T47D (cell line): ENCODE data around the gene PILRA.
"Not testable (repeated sequence)": the region's sequence is repeated elsewhere in the genome, so short reads cannot be mapped to it uniquely, and the experiment has no call there.

Source experiments
- DNase-seq, 2 experiments: peaks; one replicate each; pipeline versions ENCODE4 v3.0.0 to v3.0.0-alpha.2; 2011 to 2012; ENCODE audit warnings: low read depth in 1 of 2, low spot score in 1 of 2
- JUND ChIP-seq: IDR thresholded peaks from 2 replicates; pipeline ENCODE4 v1.6.1; 2012; ENCODE audit warnings: low read depth
- in situ Hi-C: cut with HindIII; loops from 2 replicates; pipeline ENCODE4 v1.10.0; 2016; ENCODE audit warnings: low sequenced_read_pairs, low pct_unique_long_range_greater_than_20kb

PILRA gene

DNA sequence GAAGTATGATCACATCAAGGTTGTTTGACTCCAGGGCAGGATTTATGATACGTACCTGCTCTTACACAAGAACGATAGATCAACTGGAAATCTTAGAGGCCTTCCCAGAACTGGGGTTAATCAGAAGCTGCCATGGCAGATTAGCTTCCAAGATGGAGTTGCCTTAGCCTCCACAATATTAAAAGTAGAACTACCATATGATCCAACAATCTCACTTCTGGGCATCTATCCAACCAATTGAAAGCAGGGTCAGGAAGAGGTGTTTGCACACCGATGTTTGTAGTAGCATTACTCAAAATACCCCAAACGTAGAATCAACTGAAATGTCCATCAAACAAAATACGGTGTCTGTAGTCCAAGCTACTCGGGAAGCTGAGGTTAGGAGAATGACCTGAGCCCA, 8.8 kb upstream of the PILRA start:
- in situ Hi-C loops = no loop called here
- no peak for DNase-seq
- TF ChIP-seq JUND = no peak

DNA sequence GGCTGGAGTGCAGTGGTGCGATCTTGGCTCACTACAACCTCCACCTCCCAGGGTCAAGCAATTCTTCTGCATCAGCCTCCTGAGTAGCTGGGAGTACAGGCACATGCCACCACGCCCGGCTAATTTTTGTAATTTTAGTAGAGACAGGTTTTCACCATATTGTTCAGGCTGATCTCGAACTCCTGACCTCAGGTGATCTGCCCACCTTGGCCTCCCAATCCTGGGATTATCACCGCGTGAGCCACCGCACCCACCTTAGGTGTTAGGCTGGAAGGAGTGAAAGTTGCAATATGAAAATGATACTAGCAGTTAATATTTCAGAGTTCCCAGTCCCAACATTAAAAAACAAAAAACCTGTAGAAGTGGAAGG, 7.3 kb upstream of the PILRA start:
- in situ Hi-C loops, DNase-seq: not testable (repeated sequence)

DNA sequence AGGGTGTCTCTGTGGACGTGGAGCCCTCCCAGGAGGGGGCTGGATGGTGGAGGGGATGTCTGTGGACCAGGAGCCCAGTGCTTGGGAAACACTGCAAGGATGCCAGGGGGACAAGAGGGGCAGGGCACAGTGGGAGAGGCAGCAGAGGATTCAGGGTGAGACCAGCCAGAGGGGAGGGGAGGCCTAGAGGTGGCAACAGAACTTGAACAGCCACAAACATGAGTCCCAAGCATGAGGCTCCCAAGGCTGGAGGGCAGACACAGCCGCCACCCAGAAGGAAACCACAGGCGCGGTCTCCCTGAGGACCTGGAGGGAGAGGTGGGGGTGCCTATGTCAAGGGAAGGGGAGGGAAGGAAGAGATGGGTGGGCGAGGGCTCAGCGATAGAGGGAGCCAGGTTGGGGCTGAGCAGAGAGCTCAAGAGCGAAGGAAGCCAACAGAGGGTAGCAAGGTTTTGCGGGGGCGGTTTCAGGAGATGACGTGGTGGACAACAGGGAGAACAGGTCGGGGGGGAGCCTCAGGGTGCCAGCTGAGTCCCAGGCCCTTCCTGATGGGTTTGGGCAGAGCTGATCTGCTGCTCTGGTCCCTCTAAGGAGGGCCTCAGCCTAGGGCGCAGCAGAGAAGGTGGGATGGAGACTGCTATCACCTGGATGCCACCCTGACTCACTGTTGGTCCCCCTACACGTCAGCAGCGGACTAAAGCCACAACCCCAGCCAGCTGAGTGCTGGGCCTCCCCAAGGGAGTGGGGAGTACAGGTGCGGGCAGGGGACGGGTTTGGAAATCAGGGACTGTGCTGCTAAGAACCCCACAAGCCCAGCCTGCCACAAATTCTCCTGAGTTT, 6.7 kb upstream of the PILRA start:
- in situ Hi-C loops = no loop called here
- no peak for TF ChIP-seq JUND
- DNase-seq = no peak

DNA sequence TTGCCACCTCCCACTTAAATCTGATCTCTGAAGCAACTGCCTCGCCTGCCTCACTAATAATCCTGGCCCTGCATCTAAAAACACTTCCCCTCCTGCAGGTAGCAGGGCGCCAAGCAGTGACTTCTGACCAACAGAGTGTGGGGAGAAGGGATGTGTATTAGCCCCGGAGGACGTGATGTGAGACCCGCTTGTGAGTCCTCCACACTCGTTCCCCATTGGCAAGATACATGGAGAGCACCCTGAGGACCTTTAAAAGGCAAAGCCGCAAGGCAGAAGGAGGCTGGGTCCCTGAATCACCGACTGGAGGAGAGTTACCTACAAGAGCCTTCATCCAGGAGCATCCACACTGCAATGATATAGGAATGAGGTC, 6.1 kb upstream of the PILRA start:
- in situ Hi-C loops = no loop called here
- no peak for DNase-seq
- TF ChIP-seq JUND = no peak

DNA sequence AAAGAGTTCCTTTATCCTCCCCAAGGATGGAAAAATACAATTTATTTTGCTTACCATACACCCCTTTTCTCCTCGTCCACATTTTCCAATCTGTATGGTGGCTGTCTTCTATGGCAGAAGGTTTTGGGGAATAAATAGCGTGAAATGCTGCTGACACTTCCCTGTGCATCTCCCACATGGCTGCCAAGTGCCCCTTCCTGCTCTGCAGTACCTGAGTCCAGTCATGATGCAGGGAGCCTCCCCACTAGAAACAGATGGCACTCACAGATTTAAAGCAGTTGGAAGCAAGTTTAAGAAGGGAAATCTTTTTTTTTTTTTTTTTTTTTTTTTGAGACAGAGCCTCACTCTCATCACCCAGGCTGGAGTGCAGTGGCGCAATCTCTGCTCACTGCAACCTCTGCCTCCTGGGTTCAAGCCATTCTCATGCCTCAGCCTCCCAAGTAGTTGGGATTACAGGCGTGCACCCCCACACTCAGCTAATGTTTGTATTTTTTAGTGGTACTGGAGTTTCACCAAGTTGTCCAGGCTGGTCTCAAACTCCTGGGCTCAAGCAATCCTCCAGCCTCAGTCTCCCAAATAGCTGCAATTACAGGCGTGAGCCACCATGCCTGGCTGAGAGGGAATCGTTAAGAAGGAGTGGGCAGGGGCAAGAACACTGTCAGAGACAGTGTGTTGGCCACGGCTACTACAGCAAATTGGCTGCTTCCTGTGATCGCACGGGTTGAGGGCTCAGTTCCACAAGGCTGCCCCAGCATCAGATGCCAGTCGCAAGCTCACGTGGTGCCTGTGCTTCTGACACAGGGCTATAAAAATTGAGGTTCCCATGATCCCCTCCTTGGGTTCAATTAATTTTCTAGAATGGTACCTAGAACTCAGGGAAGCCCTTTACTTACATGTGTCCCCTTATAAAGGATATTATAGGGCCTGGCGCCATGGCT, 5.3 kb upstream of the PILRA start:
- no peak for DNase-seq
- in situ Hi-C loops = no loop called here

DNA sequence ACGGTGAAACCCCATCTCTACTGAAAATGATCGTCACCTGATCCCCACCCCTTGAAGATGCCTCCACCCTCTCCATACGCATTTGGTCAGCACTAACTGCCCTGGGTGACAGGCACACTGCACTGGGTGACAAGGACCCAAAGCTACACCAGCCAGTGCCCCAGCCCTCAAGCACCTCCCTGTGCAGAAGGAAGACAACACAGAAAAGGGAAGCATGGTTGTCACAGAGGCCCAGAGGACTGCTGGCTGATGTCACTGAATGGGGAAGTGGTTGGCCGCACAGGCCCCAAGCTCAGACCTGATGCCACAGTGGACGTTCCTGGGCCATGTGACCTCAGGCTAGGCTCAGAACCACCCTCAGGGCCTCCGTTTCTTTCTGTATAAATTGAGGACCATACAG, 4.2 kb upstream of the PILRA start:
- in situ Hi-C loops = no loop called here
- TF ChIP-seq JUND = no peak
- DNase-seq = no peak

More for the DNA sequence above, 5.3 kb upstream of the PILRA start:
- TF ChIP-seq JUND = no peak

DNA sequence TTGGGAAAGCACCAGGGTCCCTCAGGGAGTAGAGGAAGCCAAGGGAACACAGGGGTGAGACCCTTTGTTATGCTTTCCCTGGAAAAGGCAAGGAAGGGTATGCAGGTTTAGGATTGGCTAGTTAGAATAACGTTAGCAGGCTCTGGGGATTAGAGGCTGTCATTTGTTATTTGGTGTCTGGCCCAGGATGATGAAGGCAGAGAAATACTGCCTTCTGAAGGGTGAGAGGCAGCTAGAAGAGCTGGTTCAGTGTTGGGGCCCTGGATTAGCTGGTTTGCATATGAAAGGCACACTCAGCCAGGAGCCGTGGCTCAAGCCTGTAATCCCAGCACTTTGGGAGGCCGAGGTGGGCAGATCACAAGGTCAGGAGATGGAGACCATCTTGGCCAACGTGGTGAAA, 3.0 kb upstream of the PILRA start:
- DNase-seq = no peak
- in situ Hi-C loops = no loop called here
- TF ChIP-seq JUND = no peak

DNA sequence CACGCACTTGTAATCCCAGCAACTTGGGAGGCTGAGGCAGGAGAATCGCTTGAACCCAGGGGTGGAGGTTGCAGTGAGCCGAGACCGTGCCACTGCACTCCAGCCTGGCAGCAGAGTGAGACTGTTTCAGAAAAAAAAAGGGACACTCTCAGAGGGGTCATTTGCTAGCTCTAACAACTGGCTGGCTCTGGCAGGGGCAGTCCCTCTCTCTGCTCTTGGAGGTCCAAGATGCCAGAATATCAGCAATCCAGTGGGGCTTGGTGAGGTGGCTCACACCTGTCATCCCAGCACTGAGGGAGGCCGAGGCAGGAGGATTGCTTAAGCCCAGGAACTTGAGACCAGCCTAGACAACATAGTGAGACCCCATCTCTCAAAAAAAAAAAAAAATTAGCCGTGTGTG, 2.5 kb upstream of the PILRA start:
- DNase-seq = no peak
- in situ Hi-C loops = no loop called here
- TF ChIP-seq JUND = no peak

DNA sequence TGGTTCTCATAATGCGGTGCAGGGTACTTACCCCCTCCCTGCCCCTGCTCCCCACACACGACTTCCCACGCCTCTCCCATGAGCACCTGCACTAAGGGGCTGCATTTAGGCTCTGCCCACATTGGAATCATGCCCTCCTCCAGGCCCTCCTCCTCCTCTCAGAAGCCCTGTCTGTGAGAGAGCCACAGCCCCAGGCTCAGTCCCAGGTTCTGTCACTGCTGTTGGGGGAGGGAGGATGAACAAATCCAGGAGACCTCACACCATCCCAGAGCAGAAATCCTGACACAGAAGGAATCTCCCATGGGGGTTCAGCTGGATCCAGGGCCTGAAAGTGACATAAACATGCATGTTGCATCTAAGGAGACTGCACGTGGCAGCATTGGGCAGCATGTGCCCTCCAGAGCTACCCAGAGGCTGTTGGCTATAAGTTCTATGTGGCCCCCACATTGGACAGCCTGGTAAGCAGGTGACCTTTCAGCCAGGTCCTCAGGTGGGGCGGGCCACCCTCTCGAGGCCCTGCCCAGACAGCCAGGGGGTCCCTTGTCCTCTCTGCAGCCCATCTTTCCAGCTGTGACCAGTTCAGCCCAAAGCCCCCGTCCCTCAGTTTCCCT, 1.6 kb upstream of the PILRA start:
- in situ Hi-C loops = no loop called here
- no peak for DNase-seq
- no peak for TF ChIP-seq JUND

DNA sequence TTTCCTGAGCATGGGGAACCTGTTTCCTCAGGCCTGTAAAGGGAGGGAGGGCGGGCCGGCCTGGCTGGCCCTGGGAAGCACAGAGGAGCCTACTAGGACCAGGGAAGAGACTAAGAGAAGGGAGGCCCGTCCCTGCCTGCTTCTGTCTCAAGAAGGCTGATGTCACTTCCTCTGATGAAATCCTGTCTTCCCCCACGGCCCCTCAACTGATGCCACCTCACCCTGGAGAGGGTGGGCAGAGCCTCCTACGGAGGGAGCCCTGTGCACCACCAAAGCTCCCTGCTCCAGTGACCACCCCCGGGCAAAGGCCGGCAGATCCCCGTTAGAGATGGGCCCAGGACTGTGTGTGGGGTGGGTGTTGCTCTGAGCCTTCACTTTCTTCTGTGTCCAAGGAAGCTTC, 1.0 kb upstream of the PILRA start:
- TF ChIP-seq JUND = no peak
- DNase-seq = no peak
- in situ Hi-C loops = no loop called here

DNA sequence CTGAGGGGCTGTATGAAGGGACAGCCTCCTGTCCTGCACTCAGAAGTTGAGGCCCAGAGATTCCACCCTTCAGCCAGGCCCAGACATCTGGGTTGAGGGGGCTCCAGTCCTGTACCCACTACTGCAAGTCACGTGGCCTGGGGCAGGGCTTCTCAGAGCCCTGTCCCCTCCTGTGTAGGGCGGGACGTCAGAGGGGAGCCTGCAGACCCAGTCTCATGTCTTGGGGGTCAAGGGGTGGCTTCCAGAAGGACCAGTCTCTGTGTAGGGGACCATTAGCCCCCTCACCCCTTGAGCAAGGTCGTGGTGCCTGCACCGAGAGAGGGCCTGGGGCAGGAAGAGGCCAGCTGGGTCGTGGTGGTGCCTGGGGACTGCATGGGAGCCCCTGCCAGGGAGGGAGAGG, 593 bp upstream of the PILRA start:
- no peak for TF ChIP-seq JUND
- DNase-seq = no peak

DNA sequence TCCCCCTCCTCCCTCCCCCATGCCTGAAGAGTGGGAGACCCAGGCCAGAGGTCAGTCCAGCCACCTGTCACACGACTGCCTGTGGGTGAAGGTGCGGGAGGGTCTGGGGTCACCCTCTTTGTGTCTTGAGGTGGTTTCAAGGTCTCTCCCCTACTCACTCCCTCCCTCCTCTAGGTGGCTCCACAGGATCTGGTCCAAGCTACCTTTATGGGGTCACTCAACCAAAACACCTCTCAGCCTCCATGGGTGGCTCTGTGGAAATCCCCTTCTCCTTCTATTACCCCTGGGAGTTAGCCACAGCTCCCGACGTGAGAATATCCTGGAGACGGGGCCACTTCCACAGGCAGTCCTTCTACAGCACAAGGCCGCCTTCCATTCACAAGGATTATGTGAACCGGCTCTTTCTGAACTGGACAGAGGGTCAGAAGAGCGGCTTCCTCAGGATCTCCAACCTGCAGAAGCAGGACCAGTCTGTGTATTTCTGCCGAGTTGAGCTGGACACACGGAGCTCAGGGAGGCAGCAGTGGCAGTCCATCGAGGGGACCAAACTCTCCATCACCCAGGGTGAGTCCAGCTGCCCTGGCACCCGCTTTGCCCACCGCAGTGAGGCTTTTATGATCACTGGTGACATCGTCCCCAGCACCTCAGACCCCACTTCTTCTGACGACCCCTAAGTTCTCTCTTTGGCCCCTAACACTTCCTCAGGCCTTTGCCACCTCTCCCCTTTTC, 747 bp downstream of the PILRA start:
- DNase-seq, in situ Hi-C loops: not testable (repeated sequence)

More for the DNA sequence above, 593 bp upstream of the PILRA start:
- in situ Hi-C loops = no loop called here
